GM18507 (cell line): Measurements from ENCODE around the gene NUP54.
A peak's percentile ranks its signal among the peaks of the same experiment; 100 is the strongest.

ENCODE experiments used
- DNase-seq: peaks from one replicate; pipeline ENCODE4 v3.0.0; 2011; ENCODE audit warnings: low read depth; ENCODE audit not compliant: insufficient read length; ENCODE audit errors: extremely low spot score
- FAIRE-seq: peaks from 2 replicates; lab custom pipeline; 2011; peaks lifted over from hg19 to GRCh38; lab: Jason Lieb, UNC

NUP54 gene

DNA sequence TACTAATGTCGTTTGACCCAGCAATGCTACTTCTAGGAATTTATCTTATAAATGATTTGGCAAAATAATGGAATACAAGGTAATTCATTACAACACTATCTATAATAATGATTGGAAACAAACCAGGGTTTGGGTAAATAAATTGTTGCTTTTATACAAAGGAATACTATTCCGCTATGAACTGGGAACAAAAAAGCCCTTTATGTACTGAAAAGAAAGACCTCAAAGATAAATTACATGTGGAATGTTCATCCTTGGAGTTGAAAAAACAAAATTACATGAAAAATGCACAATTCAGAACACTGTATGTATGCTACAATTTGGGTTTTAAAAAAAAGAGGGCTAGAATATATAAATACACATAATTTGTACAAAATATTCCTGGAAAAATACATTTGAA, 5.2 kb upstream of the NUP54 start:
- DNase-seq (no peak), FAIRE-seq (no peak)

DNA sequence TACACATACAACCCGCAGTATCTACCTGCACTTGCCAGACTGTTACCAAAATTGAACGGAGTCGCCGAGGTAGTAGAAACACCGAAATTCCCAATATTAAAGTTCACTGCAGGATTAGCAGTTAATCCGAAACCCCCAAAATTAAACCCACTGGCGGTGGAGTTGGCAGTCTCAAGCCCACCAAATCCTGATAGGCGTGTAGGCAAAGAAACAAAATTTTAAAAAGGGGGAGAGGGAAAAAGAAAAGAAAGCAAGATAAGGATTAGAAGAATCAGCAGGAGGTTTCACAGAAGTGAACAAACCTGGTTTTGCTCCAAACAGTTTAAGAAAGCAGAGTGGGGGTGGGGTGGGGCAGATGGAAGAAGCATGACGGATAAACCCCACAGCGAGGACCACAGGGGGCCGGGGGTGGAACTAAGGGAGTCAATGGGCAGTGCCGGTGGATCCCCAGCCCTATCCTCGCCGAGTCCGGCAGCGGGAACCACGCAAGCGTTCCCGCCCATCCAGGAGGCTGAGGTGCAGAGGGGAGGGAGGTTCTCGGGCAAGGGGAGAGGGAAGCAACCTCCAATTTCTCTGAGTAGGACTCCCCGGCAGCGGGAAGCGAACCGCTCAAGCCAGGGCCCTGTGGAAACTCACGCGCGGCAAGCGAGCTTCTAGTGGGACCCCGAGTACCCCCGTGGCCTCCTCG, 599 bp downstream of the NUP54 start:
- peak; percentile 33 for DNase-seq
- peak; percentile 46 for FAIRE-seq

GRCh38 chr4:76144546-76144945, 3.7 kb downstream of the NUP54 start:
- FAIRE-seq (no peak), DNase-seq (no peak)

- DNase-seq (no peak), FAIRE-seq (no peak)
Measured at GRCh38 chr4:76141241-76141640, 7.0 kb downstream of the NUP54 start.

- no peak for DNase-seq
- FAIRE-seq, result no peak
Measured at GRCh38 chr4:76127754-76128153, 20.4 kb downstream of the NUP54 start.

- FAIRE-seq (no peak), DNase-seq (no peak)
Measured at GRCh38 chr4:76125816-76126215, 22.4 kb downstream of the NUP54 start.

- DNase-seq (no peak), FAIRE-seq (no peak)
Measured at GRCh38 chr4:76120199-76120598, 28.0 kb downstream of the NUP54 start.

- no peak for DNase-seq
- no peak for FAIRE-seq
Measured at GRCh38 chr4:76117536-76117935, 30.7 kb downstream of the NUP54 start.

- FAIRE-seq (no peak), DNase-seq (no peak)
Measured at GRCh38 chr4:76116821-76117220, 31.4 kb downstream of the NUP54 start.

GRCh38 chr4:76108467-76109181, 39.6 kb downstream of the NUP54 start:
- no peak for FAIRE-seq
- no peak for DNase-seq

DNA sequence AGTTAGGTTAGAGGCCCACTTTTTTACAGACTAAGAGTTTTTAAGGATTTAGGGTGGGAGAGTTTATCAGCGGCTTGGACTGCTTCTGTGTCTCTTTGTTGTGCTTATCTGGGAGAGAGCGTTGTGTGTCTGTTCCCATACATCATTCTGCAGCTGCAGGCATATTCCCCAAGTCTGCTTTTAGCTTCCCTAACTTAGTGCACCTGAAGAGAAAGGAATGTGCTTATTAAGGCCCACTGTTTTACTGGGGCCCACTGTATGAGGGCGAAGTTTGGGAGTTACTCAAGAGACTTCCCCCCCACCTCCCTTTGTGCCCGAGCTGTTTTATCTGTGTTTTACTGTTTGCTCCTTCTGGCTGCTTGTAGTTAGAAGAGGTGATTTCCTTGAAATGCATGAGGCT, 41.8 kb downstream of the NUP54 start:
- DNase-seq (no peak), FAIRE-seq (no peak)

- FAIRE-seq (no peak), DNase-seq (no peak)
Measured at GRCh38 chr4:76105652-76106051, 42.5 kb downstream of the NUP54 start.

DNA sequence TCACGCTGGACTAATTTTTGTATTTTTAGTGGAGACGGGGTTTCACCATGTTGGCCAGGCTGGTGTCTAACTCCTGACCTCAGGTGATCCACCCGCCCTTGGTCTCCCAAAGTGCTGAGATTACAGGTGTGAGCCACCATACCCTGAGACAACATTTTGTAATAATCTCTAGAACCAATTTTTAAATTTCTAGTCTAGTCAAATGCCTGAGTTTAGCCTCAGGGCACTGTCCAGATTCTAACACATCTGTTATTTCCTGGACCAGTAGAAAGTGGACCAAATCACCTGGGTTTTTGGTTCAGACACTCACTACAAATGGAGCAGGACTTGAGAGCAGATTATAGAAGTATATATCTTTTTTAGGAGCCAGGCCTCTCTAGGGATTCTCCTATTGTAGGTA, 52.1 kb downstream of the NUP54 start:
- FAIRE-seq, result no peak
- DNase-seq, result no peak

DNA sequence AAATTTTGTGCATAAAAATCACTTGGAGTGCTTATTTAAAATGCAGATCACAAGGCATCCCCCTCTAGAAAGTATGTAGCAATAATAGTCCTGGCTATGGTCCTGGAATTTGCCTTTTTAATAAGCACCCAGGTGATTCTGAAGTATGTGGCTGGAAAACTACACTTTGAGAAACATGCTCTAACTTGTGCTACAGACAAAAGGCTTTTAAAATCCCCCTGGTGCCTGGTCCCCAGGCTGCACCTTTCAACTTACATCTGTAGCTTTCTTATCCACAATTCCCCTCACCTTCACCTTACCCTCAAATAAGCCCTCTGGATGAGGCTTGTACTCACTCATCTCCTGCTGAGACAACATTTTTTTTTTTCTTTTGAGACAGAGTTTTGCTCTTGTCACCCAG, 52.6 kb downstream of the NUP54 start:
- no peak for FAIRE-seq
- no peak for DNase-seq

DNA sequence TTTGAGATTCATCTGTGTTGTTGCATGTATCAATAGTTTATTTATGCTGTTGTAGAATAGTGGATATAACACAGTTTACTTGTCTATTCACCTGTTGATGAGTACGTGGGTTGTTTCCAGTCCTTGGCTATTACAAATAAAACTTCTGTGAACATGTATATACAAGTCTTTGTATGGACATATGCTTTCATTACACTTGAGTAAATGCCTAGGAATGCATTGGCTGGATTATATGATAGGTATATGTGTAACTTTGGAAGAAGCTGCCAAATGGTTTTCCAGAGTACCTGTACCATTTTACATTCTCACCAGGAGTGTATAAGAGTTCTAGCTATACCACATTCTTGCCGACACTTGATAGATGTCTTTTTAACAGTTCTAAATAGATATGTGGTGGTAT, 57.1 kb downstream of the NUP54 start:
- FAIRE-seq (no peak), DNase-seq (no peak)

- DNase-seq (no peak), FAIRE-seq (peak; percentile 59)
Measured at GRCh38 chr4:76090241-76090691, 57.9 kb downstream of the NUP54 start.

DNA sequence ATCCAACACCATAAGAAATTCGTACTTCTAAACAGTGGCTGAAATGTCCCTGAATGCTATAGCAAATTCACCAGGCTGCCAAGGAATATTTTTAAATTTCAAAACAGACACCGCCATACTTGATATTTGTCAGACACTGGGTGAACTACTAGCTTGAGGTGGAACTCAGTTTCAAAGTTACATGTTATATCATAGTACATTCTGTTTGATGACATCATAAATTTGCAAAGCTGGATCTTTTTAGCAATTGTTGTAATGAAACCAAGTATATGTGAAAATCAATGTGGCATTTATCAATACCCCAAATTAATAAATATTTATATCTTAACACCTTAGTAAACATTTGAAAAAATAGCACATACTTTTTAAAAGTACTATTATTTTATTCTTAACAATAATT, 59.5 kb downstream of the NUP54 start:
- DNase-seq (no peak), FAIRE-seq (no peak)

DNA sequence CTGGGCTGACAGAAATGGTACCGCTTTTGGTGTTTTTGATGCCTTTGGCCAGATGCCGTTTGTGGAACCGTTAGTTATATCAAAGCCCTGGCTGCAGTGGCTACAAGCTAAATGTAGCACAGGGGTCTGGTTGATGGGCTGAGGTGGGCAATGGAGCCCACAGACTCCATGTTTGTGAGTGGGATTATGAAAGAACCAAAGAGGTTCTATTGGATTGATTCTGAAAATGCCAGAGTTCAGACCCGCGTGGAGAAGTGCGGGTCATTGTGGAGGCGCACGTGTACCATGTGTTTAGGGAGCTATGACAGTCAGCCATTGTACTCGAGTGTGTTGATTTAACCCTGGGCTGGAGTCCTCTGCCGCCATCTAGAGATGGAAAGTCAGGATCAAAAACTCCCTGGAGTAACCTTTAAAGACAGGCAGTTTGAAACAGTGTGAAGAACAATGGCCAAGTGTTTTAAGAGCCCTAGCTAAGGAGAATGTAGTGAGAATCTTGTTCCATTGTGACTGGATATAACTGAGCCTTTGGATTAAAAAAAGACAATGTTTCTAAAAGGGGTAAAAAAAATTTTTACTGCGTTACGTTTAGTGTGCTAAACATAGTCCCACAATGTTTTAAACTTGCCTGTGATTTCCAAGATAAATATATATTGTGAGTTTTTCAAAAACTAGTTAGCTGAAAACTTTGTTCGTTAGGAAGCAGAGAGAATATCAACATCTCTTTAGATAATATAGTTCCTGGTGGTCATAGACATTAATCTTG, 61.0 kb downstream of the NUP54 start:
- FAIRE-seq (peak; percentile 67), DNase-seq (no peak)

DNA sequence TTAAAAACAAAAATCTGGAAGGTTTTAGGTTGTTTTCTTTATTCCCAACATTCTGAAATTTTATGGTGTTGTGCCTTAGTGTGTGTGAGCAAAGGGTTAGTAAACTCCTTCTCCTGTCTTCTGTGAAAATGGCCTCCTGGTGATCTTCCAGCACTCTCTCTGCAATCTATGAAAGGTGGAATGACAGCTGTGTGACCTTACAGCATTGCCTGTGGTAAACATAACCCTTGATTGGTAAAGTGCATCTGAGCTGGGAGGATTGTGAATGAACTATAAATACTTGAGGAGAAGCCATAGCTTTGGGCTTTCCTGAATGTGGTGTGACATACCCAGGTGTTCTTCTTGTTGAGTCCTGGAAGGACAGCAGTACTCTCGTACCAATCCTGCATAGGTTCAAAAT, 63.7 kb downstream of the NUP54 start:
- FAIRE-seq (no peak), DNase-seq (no peak)

DNA sequence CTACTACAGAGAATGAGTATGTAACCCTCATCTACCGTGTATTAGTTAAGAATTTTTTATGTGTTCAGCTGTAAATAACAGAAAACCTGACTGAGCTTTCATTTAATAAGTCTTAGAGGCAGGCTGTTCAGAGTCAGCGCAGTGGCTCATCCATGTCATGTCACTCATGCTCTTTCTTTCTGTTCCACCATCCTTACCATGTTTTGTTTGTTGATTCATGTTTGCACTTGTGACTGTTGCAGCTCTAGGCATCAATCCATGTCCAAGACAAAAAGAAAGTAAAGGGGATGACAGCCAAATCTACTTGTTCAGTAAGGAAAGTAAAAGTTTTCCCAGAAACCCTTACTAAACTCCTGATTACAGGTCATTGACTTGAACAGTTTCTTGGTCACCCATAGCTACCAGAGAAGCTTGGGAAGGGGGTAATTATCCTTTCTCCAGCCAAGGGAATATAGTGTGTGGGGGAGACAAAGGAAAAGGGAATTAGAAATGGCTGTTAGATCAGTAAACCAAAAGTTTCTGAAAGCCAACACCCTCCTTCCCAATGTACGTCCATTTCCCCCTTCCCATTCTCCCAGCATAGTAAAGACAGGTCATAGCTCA, 64.7 kb downstream of the NUP54 start:
- no peak for DNase-seq
- FAIRE-seq, result no peak
